Measurements from ENCODE around the gene CTNND2.

Gene CTNND2

DNA sequence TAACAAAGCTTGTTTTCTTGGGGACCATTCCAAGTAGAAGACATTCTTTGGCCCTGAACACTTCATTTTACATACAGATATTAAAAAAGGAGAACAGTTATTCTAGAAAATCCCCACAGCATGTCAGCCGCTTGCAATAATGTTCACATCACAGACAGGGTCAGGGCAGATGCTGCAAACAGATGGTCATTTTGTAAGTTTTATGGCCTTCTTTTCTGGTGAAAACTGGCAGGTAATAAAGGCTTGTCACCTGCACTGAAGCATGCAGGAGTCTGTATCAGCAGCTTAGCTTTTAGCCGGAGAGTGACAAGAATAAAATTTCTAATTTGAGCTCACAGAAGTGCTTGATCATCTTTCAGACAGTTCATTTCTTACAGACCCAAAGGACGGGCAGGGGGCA is 922.3 kb downstream of the CTNND2 start:
- TF ChIP-seq, protein P1, sequence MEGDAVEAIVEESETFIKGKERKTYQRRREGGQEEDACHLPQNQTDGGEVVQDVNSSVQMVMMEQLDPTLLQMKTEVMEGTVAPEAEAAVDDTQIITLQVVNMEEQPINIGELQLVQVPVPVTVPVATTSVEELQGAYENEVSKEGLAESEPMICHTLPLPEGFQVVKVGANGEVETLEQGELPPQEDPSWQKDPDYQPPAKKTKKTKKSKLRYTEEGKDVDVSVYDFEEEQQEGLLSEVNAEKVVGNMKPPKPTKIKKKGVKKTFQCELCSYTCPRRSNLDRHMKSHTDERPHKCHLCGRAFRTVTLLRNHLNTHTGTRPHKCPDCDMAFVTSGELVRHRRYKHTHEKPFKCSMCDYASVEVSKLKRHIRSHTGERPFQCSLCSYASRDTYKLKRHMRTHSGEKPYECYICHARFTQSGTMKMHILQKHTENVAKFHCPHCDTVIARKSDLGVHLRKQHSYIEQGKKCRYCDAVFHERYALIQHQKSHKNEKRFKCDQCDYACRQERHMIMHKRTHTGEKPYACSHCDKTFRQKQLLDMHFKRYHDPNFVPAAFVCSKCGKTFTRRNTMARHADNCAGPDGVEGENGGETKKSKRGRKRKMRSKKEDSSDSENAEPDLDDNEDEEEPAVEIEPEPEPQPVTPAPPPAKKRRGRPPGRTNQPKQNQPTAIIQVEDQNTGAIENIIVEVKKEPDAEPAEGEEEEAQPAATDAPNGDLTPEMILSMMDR (IDR thresholded peaks at IDR 0.05; ENCODE audit: insufficient read depth, missing control alignments) = no peak
- FAIRE-seq (no peak), DNase-seq (ENCODE audit: insufficient read length, low spot score) (no peak)

DNA sequence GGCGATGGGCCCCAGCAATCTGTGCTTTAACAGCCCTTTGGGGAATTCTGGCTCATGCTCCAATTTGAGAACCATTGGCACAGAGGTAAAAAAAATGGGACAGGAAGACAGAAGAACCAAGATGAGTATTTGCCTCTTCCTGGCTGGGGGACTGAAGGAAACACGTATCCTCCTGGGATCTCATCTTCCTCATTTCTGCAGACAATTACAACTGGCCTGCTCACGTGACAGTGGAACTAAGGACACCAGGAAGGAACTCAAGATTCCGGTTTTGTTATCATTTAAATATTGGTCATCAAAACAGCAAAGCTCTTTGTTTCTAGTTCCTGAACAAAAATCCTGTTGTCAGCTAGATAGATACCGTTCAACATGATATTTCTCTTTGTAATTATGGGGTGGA is 927.2 kb downstream of the CTNND2 start:
- TF ChIP-seq, protein P1 (IDR thresholded peaks at IDR 0.05; ENCODE audit: insufficient read depth, missing control alignments) = no peak
- DNase-seq (ENCODE audit: insufficient read length, low spot score) = no peak
- FAIRE-seq = no peak

DNA sequence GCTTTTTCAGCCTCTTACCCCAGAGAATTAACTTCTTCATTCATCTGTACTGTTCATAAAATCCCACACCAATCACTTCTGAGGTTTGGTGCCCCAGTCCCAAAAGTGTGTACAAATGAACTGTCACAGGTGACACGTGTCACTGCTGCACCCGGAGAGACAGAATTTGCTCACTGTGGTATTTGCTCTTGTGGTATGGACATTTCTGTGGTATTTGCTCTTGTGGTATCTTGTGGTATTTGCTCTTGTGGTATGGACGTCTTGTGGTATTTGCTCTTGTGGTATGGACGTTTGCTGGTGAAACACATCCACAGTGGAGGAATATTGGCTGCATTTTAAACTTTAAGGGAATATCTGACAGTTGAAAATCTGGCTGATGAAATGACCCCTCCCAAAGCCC is 928.3 kb downstream of the CTNND2 start:
- DNase-seq (ENCODE audit: insufficient read length, low spot score) = no peak
- TF ChIP-seq, protein P1 (IDR thresholded peaks at IDR 0.05; ENCODE audit: insufficient read depth, missing control alignments) = no peak
- no peak for FAIRE-seq

DNA sequence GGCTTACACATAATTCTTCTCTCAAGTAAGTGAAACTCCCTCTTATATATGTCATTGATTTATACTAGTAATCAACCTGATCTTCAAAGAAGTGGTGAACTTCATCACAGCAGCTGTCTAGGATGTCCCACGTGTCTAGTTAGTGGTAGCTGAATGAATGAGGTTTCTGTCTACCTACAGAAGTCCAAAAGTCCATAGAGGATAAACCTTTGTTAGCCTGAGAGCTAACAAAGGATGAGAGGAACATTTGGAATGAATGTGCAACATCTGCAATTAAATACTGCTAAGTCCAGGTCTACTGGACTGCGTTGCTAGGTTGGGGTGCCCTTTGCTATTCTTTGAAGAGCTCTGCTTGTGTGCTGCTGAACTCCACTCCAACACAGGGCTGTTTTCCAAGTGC is 929.4 kb downstream of the CTNND2 start:
- TF ChIP-seq, protein P1 (IDR thresholded peaks at IDR 0.05; ENCODE audit: insufficient read depth, missing control alignments) = no peak
- DNase-seq (ENCODE audit: insufficient read length, low spot score) (no peak), FAIRE-seq (no peak)

DNA sequence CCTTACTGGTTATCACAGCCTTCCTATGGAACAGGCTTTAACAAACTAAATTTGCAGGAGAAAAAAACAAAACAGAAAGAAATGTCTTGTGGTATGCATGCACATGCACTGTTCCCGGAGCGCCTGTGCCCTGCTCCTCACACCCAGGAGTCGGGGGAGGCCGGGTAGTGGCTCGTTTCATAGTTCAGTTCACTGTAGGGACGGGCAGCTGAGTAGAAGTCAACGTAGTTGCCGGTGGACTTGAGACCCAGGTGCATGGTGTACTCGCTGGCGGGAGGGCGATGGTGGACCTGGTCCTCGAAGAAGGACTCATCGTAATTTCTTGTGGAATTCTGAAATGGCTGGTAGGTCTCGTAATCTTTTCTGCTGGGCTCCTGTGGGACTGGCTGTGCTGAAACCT is 930.9 kb downstream of the CTNND2 start:
- FAIRE-seq (no peak), DNase-seq (ENCODE audit: insufficient read length, low spot score) (no peak)
- TF ChIP-seq, protein P1 (IDR thresholded peaks at IDR 0.05; ENCODE audit: insufficient read depth, missing control alignments) = no peak

DNA sequence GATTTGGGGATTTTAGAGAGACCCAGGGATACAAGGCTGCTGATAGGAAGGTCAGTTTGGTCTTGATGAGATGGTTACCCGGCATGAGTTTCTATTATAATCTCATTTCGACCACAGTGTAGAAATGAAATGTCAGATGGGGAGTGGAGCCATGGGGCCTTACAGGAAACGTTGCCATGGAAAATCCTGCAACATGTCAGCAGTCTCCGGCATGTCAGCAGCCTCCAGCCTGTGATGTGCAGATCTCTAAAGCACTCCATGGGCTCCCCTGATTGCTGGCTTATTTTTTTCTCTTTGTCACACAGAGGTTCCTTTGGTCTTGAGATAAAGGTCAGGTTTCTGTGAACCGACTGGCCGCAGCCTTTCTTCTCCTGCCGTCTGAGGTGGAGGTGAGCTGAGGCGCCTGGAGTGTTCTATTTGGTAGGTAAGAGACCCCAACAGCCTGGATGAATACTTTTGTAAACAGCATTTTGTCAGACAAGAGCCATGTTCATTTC is 934.5 kb downstream of the CTNND2 start:
- FAIRE-seq (no peak), DNase-seq (ENCODE audit: insufficient read length, low spot score) (no peak)
- TF ChIP-seq, protein P1 (IDR thresholded peaks at IDR 0.05; ENCODE audit: insufficient read depth, missing control alignments) = no peak

DNA sequence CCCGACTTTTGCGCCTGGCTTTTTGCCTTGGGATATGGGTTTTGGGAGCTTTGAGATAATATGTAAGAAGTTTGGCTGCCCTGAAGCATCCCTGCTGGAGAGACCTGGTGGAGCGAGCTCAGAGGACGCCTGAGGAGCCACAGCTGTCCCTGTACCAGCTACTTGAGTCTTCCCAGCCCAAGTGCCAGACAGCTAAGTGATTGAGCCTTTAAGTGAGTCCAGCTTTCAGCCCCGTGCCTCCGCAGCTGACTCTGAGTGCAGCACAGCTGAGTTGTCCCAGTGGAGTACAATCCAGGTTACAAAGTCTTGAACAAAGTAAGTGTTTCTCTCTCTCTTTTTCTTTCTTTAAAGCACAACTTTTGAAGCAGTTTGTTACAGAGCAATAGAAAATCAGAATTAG is 939.4 kb downstream of the CTNND2 start:
- no peak for DNase-seq (ENCODE audit: insufficient read length, low spot score)
- TF ChIP-seq, protein P1 (IDR thresholded peaks at IDR 0.05; ENCODE audit: insufficient read depth, missing control alignments) = no peak
- FAIRE-seq = no peak

All from D721Med (cell line).